ENCODE data around the gene SLC6A7.

The SLC6A7 gene

GRCh38 chr5:150160448-150161081, 29.3 kb upstream of the SLC6A7 start:
- Histone ChIP-seq H3K4me2 (ENCODE audit: low read depth, low read length, poor library complexity, severe bottlenecking) (peak overlapping the region; percentile 21), H3F3A (ENCODE audit: low read depth) (no peaks in the 10 kb centered on the region), H3K9me3 (ENCODE audit: insufficient read depth, low read depth, low read length) (no peaks in the 10 kb centered on the region), H4K20me1 (ENCODE audit: insufficient read depth, low read length, poor library complexity, severe bottlenecking) (no peaks in the 10 kb centered on the region), H3K9ac (ENCODE audit: low read depth, low read length, poor library complexity, severe bottlenecking) (peak overlapping the region; percentile 3), H3K36me3 (ENCODE audit: insufficient read depth, low read length) (no peaks in the 10 kb centered on the region), H2AFZ (ENCODE audit: low read length) (no peak overlapping the region), H3K4me1 (ENCODE audit: insufficient read depth, low read length, poor library complexity, severe bottlenecking) (peaks cover 33% of the 10 kb centered on the region), H3K79me2 (ENCODE audit: insufficient read depth, low read length) (no peaks in the 10 kb centered on the region), H3K4me3 (ENCODE audit: low read length, poor library complexity, severe bottlenecking) (no peak overlapping the region), H3K27me3 (ENCODE audit: insufficient read depth, low read length, poor library complexity, severe bottlenecking) (no peaks in the 10 kb centered on the region), H3K9me2 (replicated peaks; ENCODE audit: low read depth, low read length) (no peaks in the 10 kb centered on the region)
- TF ChIP-seq EZH2phosphoT487 (IDR thresholded peaks at IDR 0.05; ENCODE audit: borderline replicate concordance) = no peak
- TF ChIP-seq, protein P1, sequence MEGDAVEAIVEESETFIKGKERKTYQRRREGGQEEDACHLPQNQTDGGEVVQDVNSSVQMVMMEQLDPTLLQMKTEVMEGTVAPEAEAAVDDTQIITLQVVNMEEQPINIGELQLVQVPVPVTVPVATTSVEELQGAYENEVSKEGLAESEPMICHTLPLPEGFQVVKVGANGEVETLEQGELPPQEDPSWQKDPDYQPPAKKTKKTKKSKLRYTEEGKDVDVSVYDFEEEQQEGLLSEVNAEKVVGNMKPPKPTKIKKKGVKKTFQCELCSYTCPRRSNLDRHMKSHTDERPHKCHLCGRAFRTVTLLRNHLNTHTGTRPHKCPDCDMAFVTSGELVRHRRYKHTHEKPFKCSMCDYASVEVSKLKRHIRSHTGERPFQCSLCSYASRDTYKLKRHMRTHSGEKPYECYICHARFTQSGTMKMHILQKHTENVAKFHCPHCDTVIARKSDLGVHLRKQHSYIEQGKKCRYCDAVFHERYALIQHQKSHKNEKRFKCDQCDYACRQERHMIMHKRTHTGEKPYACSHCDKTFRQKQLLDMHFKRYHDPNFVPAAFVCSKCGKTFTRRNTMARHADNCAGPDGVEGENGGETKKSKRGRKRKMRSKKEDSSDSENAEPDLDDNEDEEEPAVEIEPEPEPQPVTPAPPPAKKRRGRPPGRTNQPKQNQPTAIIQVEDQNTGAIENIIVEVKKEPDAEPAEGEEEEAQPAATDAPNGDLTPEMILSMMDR (conservative IDR thresholded peaks at IDR 0.05; ENCODE audit: low read length) = no peak

DNA sequence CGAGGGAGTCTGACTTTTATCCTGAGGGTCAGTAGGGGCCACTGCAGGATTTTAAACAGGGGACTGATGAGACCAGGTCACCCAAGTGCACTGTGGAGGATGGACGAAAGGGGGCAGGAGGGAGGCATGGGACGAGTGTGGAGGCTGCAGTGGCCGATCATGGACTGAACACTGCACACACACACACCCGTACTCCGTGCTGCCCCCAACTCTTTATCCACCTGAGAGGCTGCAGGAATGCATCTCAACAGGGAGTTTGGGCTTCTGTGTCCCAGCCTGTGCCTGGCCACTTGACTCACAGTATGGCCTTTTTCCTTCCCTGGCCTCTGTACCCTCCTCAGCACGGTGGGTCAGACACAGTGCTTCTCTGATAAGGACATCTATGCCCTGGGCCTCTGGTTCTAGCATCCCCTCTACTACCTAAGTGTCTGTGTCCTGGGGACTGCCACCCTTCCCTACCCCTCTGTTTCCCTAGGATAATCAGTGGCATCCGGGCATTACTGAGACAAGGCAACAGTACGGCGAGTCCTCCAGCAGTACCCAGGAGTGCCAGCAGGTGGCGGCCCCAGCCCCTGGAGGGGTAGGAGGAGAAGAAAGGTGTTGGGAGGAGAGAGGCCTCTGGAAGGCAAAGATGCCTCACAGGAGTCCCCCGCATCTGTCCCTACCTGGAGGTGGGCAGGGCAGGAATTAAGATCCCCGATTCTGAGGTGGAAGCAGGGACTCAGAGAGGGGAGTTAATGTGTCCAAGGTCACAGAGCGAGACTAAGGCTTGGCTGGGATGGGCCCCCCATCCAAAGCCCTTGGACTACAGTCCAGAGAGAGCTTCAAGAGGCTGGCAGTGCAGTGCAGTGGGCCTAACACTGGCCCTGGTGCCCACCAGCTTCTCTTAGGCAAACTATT, 28.4 kb upstream of the SLC6A7 start:
- no peaks in the 10 kb centered on the region for H3K27me3 ChIP-seq (ENCODE audit: insufficient read depth, low read length, poor library complexity, severe bottlenecking)
- H3F3A ChIP-seq (ENCODE audit: low read depth) = no peaks in the 10 kb centered on the region
- H4K20me1 ChIP-seq (ENCODE audit: insufficient read depth, low read length, poor library complexity, severe bottlenecking) = no peaks in the 10 kb centered on the region
- peak overlapping the region; percentile 1 for H3K4me3 ChIP-seq (ENCODE audit: low read length, poor library complexity, severe bottlenecking)
- H3K9me2 ChIP-seq (replicated peaks; ENCODE audit: low read depth, low read length) = no peaks in the 10 kb centered on the region
- H3K79me2 ChIP-seq (ENCODE audit: insufficient read depth, low read length) = no peaks in the 10 kb centered on the region
- no peak overlapping the region for H3K9ac ChIP-seq (ENCODE audit: low read depth, low read length, poor library complexity, severe bottlenecking)
- H3K9me3 ChIP-seq (ENCODE audit: insufficient read depth, low read depth, low read length) = no peaks in the 10 kb centered on the region
- peak overlapping the region; percentile 28 for H3K4me2 ChIP-seq (ENCODE audit: low read depth, low read length, poor library complexity, severe bottlenecking)
- H3K36me3 ChIP-seq (ENCODE audit: insufficient read depth, low read length) = no peaks in the 10 kb centered on the region
- peaks cover 33% of the 10 kb centered on the region for H3K4me1 ChIP-seq (ENCODE audit: insufficient read depth, low read length, poor library complexity, severe bottlenecking)
- 0 out of 2 replicates have a peak overlapping the region, but pooled peaks have one; percentile 18 for H2AFZ ChIP-seq (ENCODE audit: low read length)
- TF ChIP-seq EZH2phosphoT487 (IDR thresholded peaks at IDR 0.05; ENCODE audit: borderline replicate concordance) = no peak
- TF ChIP-seq, protein P1 (conservative IDR thresholded peaks at IDR 0.05; ENCODE audit: low read length) = peak; percentile 96

- Histone ChIP-seq H3K27me3 (ENCODE audit: insufficient read depth, low read length, poor library complexity, severe bottlenecking) (no peaks in the 10 kb centered on the region), H4K20me1 (ENCODE audit: insufficient read depth, low read length, poor library complexity, severe bottlenecking) (no peaks in the 10 kb centered on the region), H3K79me2 (ENCODE audit: insufficient read depth, low read length) (no peaks in the 10 kb centered on the region), H3K9me2 (replicated peaks; ENCODE audit: low read depth, low read length) (no peaks in the 10 kb centered on the region), H3K4me3 (ENCODE audit: low read length, poor library complexity, severe bottlenecking) (peak overlapping the region; percentile 1), H3K4me2 (ENCODE audit: low read depth, low read length, poor library complexity, severe bottlenecking) (peak overlapping the region; percentile 28), H3K4me1 (ENCODE audit: insufficient read depth, low read length, poor library complexity, severe bottlenecking) (peaks cover 33% of the 10 kb centered on the region), H3K36me3 (ENCODE audit: insufficient read depth, low read length) (no peaks in the 10 kb centered on the region), H2AFZ (ENCODE audit: low read length) (no peak overlapping the region), H3K9me3 (ENCODE audit: insufficient read depth, low read depth, low read length) (no peaks in the 10 kb centered on the region), H3F3A (ENCODE audit: low read depth) (no peaks in the 10 kb centered on the region), H3K9ac (ENCODE audit: low read depth, low read length, poor library complexity, severe bottlenecking) (no peak overlapping the region)
- no peak for TF ChIP-seq EZH2phosphoT487 (IDR thresholded peaks at IDR 0.05; ENCODE audit: borderline replicate concordance)
- TF ChIP-seq, protein P1 (conservative IDR thresholded peaks at IDR 0.05; ENCODE audit: low read length) = no peak
These were observed 27.7 kb upstream of the SLC6A7 start for GRCh38 chr5:150162142-150162513.

All from Loucy (cell line).